ENCODE data around the gene SRP19. TPM values are rescaled to one million over a fixed set of nuclear protein-coding genes. Genes with fewer than 3 reads are reported as not detected.

The SRP19 gene
- total and polyA plus RNA-seq, 11 donors: 23.6 to 81.7 (median 28.4) TPM

GRCh38 chr5:112906637-112907036, 45.5 kb downstream of the SRP19 start:
- H3K9me3 ChIP-seq: no peaks in the 10 kb centered on the region
- WGBS, 4 donors: 67 to 79% (median 75%) methylated on average over 3 of the region's 3 CpGs
- H3K4me1 ChIP-seq: peaks cover 0 to 46% (median 20%) of the 10 kb centered on the region in 12 donors
- H3K27me3 ChIP-seq: no peaks in the 10 kb centered on the region
- DNase-seq: no peak
- ATAC-seq: no peak
- H3K27ac ChIP-seq: peak overlapping the region in 1 of 12 donors; percentile 13
- intact Hi-C loops (cut with DNase I): no loop called here
- H3K36me3 ChIP-seq: peaks cover 0 to 77% (median 39%) of the 10 kb centered on the region in 9 donors
- H3K4me3 ChIP-seq: no peak overlapping the region
- TF ChIP-seq POLR2A (IDR thresholded peaks at IDR 0.05): no peak
- TF ChIP-seq CTCF (IDR thresholded peaks at IDR 0.05): no peak

GRCh38 chr5:112907166-112907631, 46.1 kb downstream of the SRP19 start:
- DNase-seq (no peak), ATAC-seq (peak; percentile 36 to 73 (median 70))
- Histone ChIP-seq H3K27ac (peak overlapping the region in 3 of 12 donors; percentile 6 to 35 (median 13)), H3K36me3 (peaks cover 0 to 76% (median 33%) of the 10 kb centered on the region in 9 donors), H3K4me1 (peaks cover 0 to 46% (median 24%) of the 10 kb centered on the region in 12 donors), H3K4me3 (no peak overlapping the region), H3K27me3 (no peaks in the 10 kb centered on the region), H3K9me3 (no peaks in the 10 kb centered on the region)
- TF ChIP-seq CTCF (IDR thresholded peaks at IDR 0.05) (no peak), POLR2A (IDR thresholded peaks at IDR 0.05) (no peak)
- intact Hi-C loops (cut with DNase I): no loop called here
- 63 to 65% (median 64%) methylated on average over 4 of the region's 4 CpGs for WGBS, 4 donors

- no peaks in the 10 kb centered on the region for H3K27me3 ChIP-seq
- peaks cover 0 to 54% (median 31%) of the 10 kb centered on the region in 12 donors for H3K4me1 ChIP-seq
- no peak for ATAC-seq
- no peak overlapping the region for H3K27ac ChIP-seq
- peaks cover 0 to 63% (median 27%) of the 10 kb centered on the region in 9 donors for H3K36me3 ChIP-seq
- no peak for TF ChIP-seq POLR2A (IDR thresholded peaks at IDR 0.05)
- no peak for DNase-seq
- intact Hi-C loops (cut with DNase I): no loop called here
- H3K9me3 ChIP-seq: no peaks in the 10 kb centered on the region
- H3K4me3 ChIP-seq: no peak overlapping the region
Observed at GRCh38 chr5:112908854-112909253, 47.8 kb downstream of the SRP19 start.

GRCh38 chr5:112910529-112910928, 49.4 kb downstream of the SRP19 start:
- Histone ChIP-seq H3K4me3 (no peak overlapping the region), H3K9me3 (no peaks in the 10 kb centered on the region), H3K27me3 (no peaks in the 10 kb centered on the region), H3K36me3 (peaks cover 0 to 73% (median 31%) of the 10 kb centered on the region in 9 donors), H3K4me1 (peaks cover 0 to 67% (median 47%) of the 10 kb centered on the region in 12 donors), H3K27ac (no peak overlapping the region)
- intact Hi-C loops (cut with DNase I): loop anchor here in 1 of 10 donors (10.0 kb wide), 1 partner anchor 46 kb away; the partner anchor contains the start of gene SRP19
- TF ChIP-seq CTCF (IDR thresholded peaks at IDR 0.05): no peak
- no peak for TF ChIP-seq POLR2A (IDR thresholded peaks at IDR 0.05)
- no peak for DNase-seq
- 82 to 92% (median 88%) methylated on average over 1 of the region's 1 CpG for WGBS, 4 donors
- no peak for ATAC-seq

- H3K27ac ChIP-seq: peak overlapping the region in 7 of 12 donors; percentile 1 to 60 (median 39)
- H3K4me1 ChIP-seq: peaks cover 0 to 84% (median 73%) of the 10 kb centered on the region in 12 donors
- peaks cover 0 to 77% (median 57%) of the 10 kb centered on the region in 9 donors for H3K36me3 ChIP-seq
Observed at GRCh38 chr5:112914584-112914983, 53.5 kb downstream of the SRP19 start.

More at GRCh38 chr5:112914584-112914983, 53.5 kb downstream of the SRP19 start:
- H3K4me3 ChIP-seq: no peak overlapping the region
- intact Hi-C loops (cut with DNase I): loop anchor here in 1 of 10 donors (10.0 kb wide), 1 partner anchor 50 kb away; the partner anchor contains the start of gene SRP19
- DNase-seq (no peak), ATAC-seq (peak; percentile 61 to 81 (median 71))
- WGBS, 4 donors: 39 to 52% (median 48%) methylated on average over 4 of the region's 4 CpGs
- H3K27me3 ChIP-seq: no peaks in the 10 kb centered on the region
- H3K9me3 ChIP-seq: no peaks in the 10 kb centered on the region
- TF ChIP-seq CTCF (IDR thresholded peaks at IDR 0.05): no peak
- no peak for TF ChIP-seq POLR2A (IDR thresholded peaks at IDR 0.05)

Measured in heart left ventricle (tissue), 16 donors.